Measurements from ENCODE around the gene TRIM72. TPM values are rescaled to one million over a fixed set of nuclear protein-coding genes. Genes with fewer than 3 reads are reported as not detected.
A peak's percentile ranks its signal among the peaks of the same experiment; 100 is the strongest.

TRIM72 gene
- polyA plus RNA-seq, 3 donors = 0.04 TPM; not detected in 2

DNA sequence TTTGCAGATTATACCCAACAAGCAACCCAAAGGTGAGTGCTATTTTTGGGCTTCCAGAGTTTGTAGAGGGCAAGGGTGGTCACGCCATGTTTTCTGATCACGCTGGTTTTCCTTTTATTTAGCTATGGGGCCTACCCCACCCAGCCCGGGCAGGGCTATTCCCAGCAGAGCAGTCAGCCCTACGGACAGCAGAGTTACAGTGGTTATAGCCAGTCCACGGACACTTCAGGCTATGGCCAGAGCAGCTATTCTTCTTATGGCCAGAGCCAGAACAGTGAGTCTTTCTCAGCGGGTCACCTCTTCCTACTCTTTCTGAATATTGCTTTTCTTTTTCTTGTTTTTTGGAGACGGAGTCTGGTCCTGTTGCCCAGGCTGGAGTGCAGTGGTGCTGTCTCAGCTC is 31.5 kb upstream of the TRIM72 start:
- 53% methylated on average over 5 of the region's 7 CpGs for WGBS (ENCODE audit: insufficient coverage)
- H3K36me3 ChIP-seq (replicated peaks in 1 of 2; ENCODE audit: control insufficient read depth in 1 of 2, insufficient read depth in 2 of 2, low read length in 2 of 2) = peaks cover 43 to 53% of the 10 kb centered on the region in 2 donors
- H3K4me2 ChIP-seq (replicated peaks; ENCODE audit: extremely low read depth, low read length, poor library complexity, severe bottlenecking) = peak overlapping the region; percentile 99
- intact Hi-C loops (cut with micrococcal nuclease) = loop anchor here in 1 of 2 donors (5.0 kb wide), 1 partner anchor 175 kb away; the partner anchor contains the start of gene ITGAX
- Mint-ChIP-seq H3K9me3 (peaks cover 0 to 3% (median 0%) of the 10 kb centered on the region in 7 donors), H3K27me3 (ENCODE audit: low read depth in 3 of 3) (peaks cover 0 to 2% (median 0%) of the 10 kb centered on the region in 3 donors), H3K27ac (peak overlapping the region in 6 of 7 donors; percentile 37 to 100 (median 68)), H3K4me3 (peak overlapping the region; percentile 93 to 94), H3K36me3 (peaks cover 52 to 54% of the 10 kb centered on the region in 2 donors), H3K4me1 (peaks cover 67% of the 10 kb centered on the region)
- H3K4me3 ChIP-seq (replicated peaks in 1 of 3; ENCODE audit: low read depth in 2 of 3, low read length in 3 of 3) = peak overlapping the region in 1 of 3 experiments; percentile 98
- H3K27ac ChIP-seq (ENCODE audit: low read depth in 1 of 2, low read length in 2 of 2) = peak overlapping the region in 1 of 2 donors; percentile 95
- TF ChIP-seq CTCF (IDR thresholded peaks at IDR 0.05) = no peak
- H3K27me3 ChIP-seq (ENCODE audit: control insufficient read depth in 2 of 2, insufficient read depth in 2 of 2, low read length in 2 of 2) = no peaks in the 10 kb centered on the region
- H3K4me1 ChIP-seq (ENCODE audit: control insufficient read depth in 1 of 2, insufficient read depth in 2 of 2, low read length in 2 of 2) = peaks cover 58 to 64% of the 10 kb centered on the region in 2 donors
- H3K79me2 ChIP-seq (ENCODE audit: insufficient read depth, low read length) = peaks cover 77% of the 10 kb centered on the region
- H3K9me3 ChIP-seq (replicated peaks in 1 of 2; ENCODE audit: control insufficient read depth in 1 of 2, insufficient read depth in 1 of 2, low read length in 2 of 2) = no peaks in the 10 kb centered on the region
- H4K20me1 ChIP-seq (ENCODE audit: insufficient read depth, low read length) = peaks cover 74% of the 10 kb centered on the region
- no peak overlapping the region for H2AFZ ChIP-seq (ENCODE audit: insufficient read depth, low read depth, low read length, poor library complexity, severe bottlenecking)
- no peak for DNase-seq
- no peak overlapping the region for H3K9ac ChIP-seq (ENCODE audit: insufficient read depth, low read length, poor library complexity, severe bottlenecking)

- Histone ChIP-seq H3K4me3 (replicated peaks in 1 of 3; ENCODE audit: low read depth in 2 of 3, low read length in 3 of 3) (no peak overlapping the region), H3K27ac (ENCODE audit: low read depth in 1 of 2, low read length in 2 of 2) (peak overlapping the region in 1 of 2 donors; percentile 7), H3K79me2 (ENCODE audit: insufficient read depth, low read length) (peaks cover 87% of the 10 kb centered on the region), H3K9me3 (replicated peaks in 1 of 2; ENCODE audit: control insufficient read depth in 1 of 2, insufficient read depth in 1 of 2, low read length in 2 of 2) (no peaks in the 10 kb centered on the region), H3K36me3 (replicated peaks in 1 of 2; ENCODE audit: control insufficient read depth in 1 of 2, insufficient read depth in 2 of 2, low read length in 2 of 2) (peaks cover 57 to 67% of the 10 kb centered on the region in 2 donors), H3K4me1 (ENCODE audit: control insufficient read depth in 1 of 2, insufficient read depth in 2 of 2, low read length in 2 of 2) (peaks cover 55 to 59% of the 10 kb centered on the region in 2 donors), H3K27me3 (ENCODE audit: control insufficient read depth in 2 of 2, insufficient read depth in 2 of 2, low read length in 2 of 2) (no peaks in the 10 kb centered on the region), H2AFZ (ENCODE audit: insufficient read depth, low read depth, low read length, poor library complexity, severe bottlenecking) (no peak overlapping the region), H3K4me2 (replicated peaks; ENCODE audit: extremely low read depth, low read length, poor library complexity, severe bottlenecking) (no peak overlapping the region), H3K9ac (ENCODE audit: insufficient read depth, low read length, poor library complexity, severe bottlenecking) (no peak overlapping the region), H4K20me1 (ENCODE audit: insufficient read depth, low read length) (peaks cover 87% of the 10 kb centered on the region)
- H3K27ac Mint-ChIP-seq = peak overlapping the region; percentile 22 to 67 (median 30)
- DNase-seq = no peak
- H3K4me3 Mint-ChIP-seq = no peak overlapping the region
- no peak for TF ChIP-seq CTCF (IDR thresholded peaks at IDR 0.05)
- WGBS (ENCODE audit: insufficient coverage) = 94% methylated on average over 9 of the region's 10 CpGs
- peaks cover 65 to 68% of the 10 kb centered on the region in 2 donors for H3K36me3 Mint-ChIP-seq
- intact Hi-C loops (cut with micrococcal nuclease) = loop anchor here in 1 of 2 donors (5.0 kb wide), 1 partner anchor 174 kb away; the partner anchor contains the start of gene ITGAX
- no peaks in the 10 kb centered on the region for H3K9me3 Mint-ChIP-seq
- H3K4me1 Mint-ChIP-seq = peaks cover 62% of the 10 kb centered on the region
- peaks cover 0 to 2% (median 0%) of the 10 kb centered on the region in 3 donors for H3K27me3 Mint-ChIP-seq (ENCODE audit: low read depth in 3 of 3)
Observed at GRCh38 chr16:31183432-31184428, 30.2 kb upstream of the TRIM72 start.
